Activated CD8-positive, alpha-beta T cell treated with anti-CD3 and anti-CD28 coated beads, Interleukin-2, amount 10 ng/mL, durations not matched to agents 7 days and 5 days (primary cell): ENCODE data around the gene GNAI3. TPM values are rescaled to one million over a fixed set of nuclear protein-coding genes. Genes with fewer than 3 reads are reported as not detected.

Experiments used
- ATAC-seq: fragments of 150-1000 bp; cut with Tn5 transposase; one replicate; pipeline ENCODE4 v1.10.0; 2021; ENCODE audit warnings: moderate library complexity
- CTCF ChIA-PET: fragments of 350-600 bp; sonication (Branson Sonifier 250); formaldehyde crosslinking; loops from one replicate; lab custom pipeline; 2021; ENCODE audit warnings: antibody characterized with exemption; lab: Charles Lee
- POLR2A ChIA-PET: fragments of 350-600 bp; sonication (Branson Sonifier 250); formaldehyde crosslinking; loops from one replicate; lab custom pipeline; 2021; ENCODE audit warnings: antibody characterized with exemption; lab: Charles Lee
- DNase-seq: peaks from one replicate; pipeline ENCODE4 v3.0.0-alpha.2; 2020
- H3K27ac Mint-ChIP-seq: one replicate; pipeline ENCODE4 v1.8.0; 2021; ENCODE audit warnings: mild to moderate bottlenecking, mixed read lengths
- H3K27me3 Mint-ChIP-seq: one replicate; pipeline ENCODE4 v1.8.0; 2021; ENCODE audit warnings: low read depth, mixed read lengths
- H3K36me3 Mint-ChIP-seq: one replicate; pipeline ENCODE4 v1.8.0; 2021; ENCODE audit warnings: low read depth, mixed read lengths
- H3K4me1 Mint-ChIP-seq: one replicate; pipeline ENCODE4 v1.8.0; 2021; ENCODE audit warnings: low read depth, mixed read lengths
- H3K4me3 Mint-ChIP-seq: one replicate; pipeline ENCODE4 v1.8.0; 2021; ENCODE audit warnings: mild to moderate bottlenecking, mixed read lengths
- H3K9me3 Mint-ChIP-seq: one replicate; pipeline ENCODE4 v1.8.0; 2022; ENCODE audit warnings: mixed read lengths; ENCODE audit not compliant: insufficient read depth
- total RNA-seq, 2 experiments: library from RNA; stranded (reverse); gene quantifications; one replicate each; pipeline ENCODE4 v1.2.3, GENCODE V29; 2021

Gene GNAI3
- total RNA-seq, 2 experiments from 2014 or later, result 9.6 to 10.2 TPM

DNA sequence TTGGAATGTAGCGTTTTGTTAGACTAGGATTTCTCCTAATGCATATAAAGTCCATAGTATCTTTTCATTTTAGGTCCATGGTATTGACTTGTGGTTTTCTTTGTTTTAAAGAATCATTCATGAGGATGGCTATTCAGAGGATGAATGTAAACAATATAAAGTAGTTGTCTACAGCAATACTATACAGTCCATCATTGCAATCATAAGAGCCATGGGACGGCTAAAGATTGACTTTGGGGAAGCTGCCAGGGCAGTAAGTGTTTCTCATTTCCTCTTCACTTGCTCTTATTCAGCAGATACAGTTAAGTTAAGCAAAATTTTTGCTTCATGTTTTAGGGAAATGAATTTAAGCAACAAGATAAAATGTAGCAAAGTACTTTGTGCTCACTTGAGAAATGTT lies 25.4 kb downstream of the GNAI3 start:
- CTCF ChIA-PET, result no interaction called here
- DNase-seq (no peak), ATAC-seq (no peak)
- Mint-ChIP-seq H3K27me3 (no peaks in the 10 kb centered on the region), H3K27ac (no peak overlapping the region), H3K36me3 (peaks cover 16% of the 10 kb centered on the region), H3K4me1 (no peaks in the 10 kb centered on the region), H3K4me3 (no peak overlapping the region), H3K9me3 (no peaks in the 10 kb centered on the region)
- POLR2A ChIA-PET, result no interaction called here

GRCh38 chr1:109578947-109579443 lies 30.6 kb downstream of the GNAI3 start:
- H3K4me1 Mint-ChIP-seq, result no peaks in the 10 kb centered on the region
- DNase-seq (no peak), ATAC-seq (no peak)
- H3K9me3 Mint-ChIP-seq, result no peaks in the 10 kb centered on the region
- no peak overlapping the region for H3K27ac Mint-ChIP-seq
- ChIA-PET POLR2A (no interaction called here), CTCF (interaction anchor here (1.1 kb wide), 2 partner anchors 32 to 61 kb away, joined by 3 to 4 read pairs; no protein-coding TSS in a partner anchor)
- H3K36me3 Mint-ChIP-seq, result peaks cover 48% of the 10 kb centered on the region
- H3K27me3 Mint-ChIP-seq, result no peaks in the 10 kb centered on the region
- no peak overlapping the region for H3K4me3 Mint-ChIP-seq

- Mint-ChIP-seq H3K36me3 (peaks cover 52% of the 10 kb centered on the region), H3K4me1 (no peaks in the 10 kb centered on the region), H3K27me3 (no peaks in the 10 kb centered on the region), H3K27ac (no peak overlapping the region), H3K9me3 (no peaks in the 10 kb centered on the region), H3K4me3 (no peak overlapping the region)
- DNase-seq, result no peak
- POLR2A ChIA-PET, result no interaction called here
- CTCF ChIA-PET, result interaction anchor here (1.1 kb wide), 2 partner anchors 33 to 61 kb away, joined by 3 to 4 read pairs; no protein-coding TSS in a partner anchor
- ATAC-seq, result no peak
These were observed 31.1 kb downstream of the GNAI3 start for GRCh38 chr1:109579491-109579890.

DNA sequence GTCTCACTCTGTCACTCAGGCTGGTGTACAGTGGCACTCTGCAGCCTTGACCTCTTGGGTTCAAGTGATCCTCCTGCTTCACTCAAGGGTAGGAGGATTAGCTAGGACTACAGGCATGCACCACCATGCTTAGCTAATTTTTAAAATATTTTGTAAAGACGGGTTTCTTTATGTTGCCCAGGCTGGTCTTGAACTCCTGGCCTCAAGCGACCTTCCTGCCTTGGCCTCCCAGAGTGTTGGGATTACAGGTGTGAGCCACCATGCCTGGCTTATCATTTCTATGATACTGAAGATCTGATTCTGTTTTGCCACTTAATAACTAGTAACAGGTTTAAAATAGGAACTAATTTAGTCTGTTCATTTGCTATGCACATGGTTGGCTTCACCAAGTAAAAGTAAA lies 33.6 kb downstream of the GNAI3 start:
- H3K4me3 Mint-ChIP-seq, result no peak overlapping the region
- ChIA-PET POLR2A (no interaction called here), CTCF (interaction anchor here (1.6 kb wide), 1 partner anchor 58 kb away, joined by 3 read pairs; no protein-coding TSS in a partner anchor)
- DNase-seq, result no peak
- peaks cover 60% of the 10 kb centered on the region for H3K36me3 Mint-ChIP-seq
- no peak for ATAC-seq
- H3K4me1 Mint-ChIP-seq, result no peaks in the 10 kb centered on the region
- no peak overlapping the region for H3K27ac Mint-ChIP-seq
- H3K9me3 Mint-ChIP-seq, result no peaks in the 10 kb centered on the region
- no peaks in the 10 kb centered on the region for H3K27me3 Mint-ChIP-seq

GRCh38 chr1:109584766-109585165 lies 36.4 kb downstream of the GNAI3 start:
- H3K27me3 Mint-ChIP-seq, result no peaks in the 10 kb centered on the region
- no peak for ATAC-seq
- no peaks in the 10 kb centered on the region for H3K4me1 Mint-ChIP-seq
- no peaks in the 10 kb centered on the region for H3K9me3 Mint-ChIP-seq
- peaks cover 64% of the 10 kb centered on the region for H3K36me3 Mint-ChIP-seq
- POLR2A ChIA-PET, result no interaction called here
- H3K4me3 Mint-ChIP-seq, result no peak overlapping the region
- no peak for DNase-seq
- H3K27ac Mint-ChIP-seq, result no peak overlapping the region
- CTCF ChIA-PET, result no interaction called here

GRCh38 chr1:109586055-109586454 lies 37.6 kb downstream of the GNAI3 start:
- DNase-seq (no peak), ATAC-seq (no peak)
- Mint-ChIP-seq H3K4me1 (no peaks in the 10 kb centered on the region), H3K9me3 (no peaks in the 10 kb centered on the region), H3K4me3 (no peak overlapping the region), H3K36me3 (peaks cover 60% of the 10 kb centered on the region), H3K27me3 (no peaks in the 10 kb centered on the region), H3K27ac (no peak overlapping the region)
- ChIA-PET POLR2A (no interaction called here), CTCF (interaction anchor here (1.3 kb wide), 1 partner anchor 54 kb away, joined by 3 read pairs; no protein-coding TSS in a partner anchor)

DNA sequence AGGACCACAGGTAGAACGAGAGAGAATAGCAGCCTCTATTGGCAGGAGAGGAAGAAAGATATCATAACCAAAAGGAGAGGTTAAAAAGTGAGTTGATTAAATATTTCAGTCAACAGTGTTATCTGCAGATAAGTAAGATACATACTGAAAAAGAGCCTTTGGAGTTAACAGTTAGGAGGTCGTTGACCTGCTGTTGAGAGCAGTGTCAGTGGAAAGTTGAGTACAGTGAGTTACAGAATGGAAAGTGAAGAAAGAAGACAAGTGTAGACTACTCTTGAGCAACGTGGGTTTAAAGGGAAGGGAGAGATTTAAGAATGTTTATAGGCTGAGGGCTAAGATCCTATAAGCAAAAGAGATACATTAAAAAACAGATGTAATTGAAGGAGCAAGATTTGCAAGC lies 40.8 kb downstream of the GNAI3 start:
- no peaks in the 10 kb centered on the region for H3K9me3 Mint-ChIP-seq
- H3K36me3 Mint-ChIP-seq, result peaks cover 64% of the 10 kb centered on the region
- CTCF ChIA-PET, result no interaction called here
- H3K27ac Mint-ChIP-seq, result no peak overlapping the region
- POLR2A ChIA-PET, result no interaction called here
- no peak for ATAC-seq
- no peak overlapping the region for H3K4me3 Mint-ChIP-seq
- DNase-seq, result no peak
- no peaks in the 10 kb centered on the region for H3K27me3 Mint-ChIP-seq
- no peaks in the 10 kb centered on the region for H3K4me1 Mint-ChIP-seq

- Mint-ChIP-seq H3K27me3 (no peaks in the 10 kb centered on the region), H3K4me3 (no peak overlapping the region), H3K4me1 (no peaks in the 10 kb centered on the region), H3K27ac (no peak overlapping the region), H3K9me3 (no peaks in the 10 kb centered on the region), H3K36me3 (peaks cover 62% of the 10 kb centered on the region)
- POLR2A ChIA-PET, result interaction anchor here (1.2 kb wide), 1 partner anchor 11 kb away, joined by 5 read pairs; no protein-coding TSS in a partner anchor
- CTCF ChIA-PET, result no interaction called here
- DNase-seq, result no peak
- no peak for ATAC-seq
These were observed 41.3 kb downstream of the GNAI3 start for GRCh38 chr1:109589679-109590078.

- Mint-ChIP-seq H3K4me1 (no peaks in the 10 kb centered on the region), H3K27ac (no peak overlapping the region), H3K27me3 (no peaks in the 10 kb centered on the region), H3K36me3 (peaks cover 58% of the 10 kb centered on the region), H3K4me3 (no peak overlapping the region), H3K9me3 (no peaks in the 10 kb centered on the region)
- CTCF ChIA-PET, result interaction anchor here (0.9 to 1.1 kb wide), 3 partner anchors 9 to 47 kb away, joined by 3 to 4 read pairs (median 3); no protein-coding TSS in a partner anchor
- POLR2A ChIA-PET, result no interaction called here
- ATAC-seq (no peak), DNase-seq (no peak)
These were observed 44.5 kb downstream of the GNAI3 start for GRCh38 chr1:109592916-109593315.

DNA sequence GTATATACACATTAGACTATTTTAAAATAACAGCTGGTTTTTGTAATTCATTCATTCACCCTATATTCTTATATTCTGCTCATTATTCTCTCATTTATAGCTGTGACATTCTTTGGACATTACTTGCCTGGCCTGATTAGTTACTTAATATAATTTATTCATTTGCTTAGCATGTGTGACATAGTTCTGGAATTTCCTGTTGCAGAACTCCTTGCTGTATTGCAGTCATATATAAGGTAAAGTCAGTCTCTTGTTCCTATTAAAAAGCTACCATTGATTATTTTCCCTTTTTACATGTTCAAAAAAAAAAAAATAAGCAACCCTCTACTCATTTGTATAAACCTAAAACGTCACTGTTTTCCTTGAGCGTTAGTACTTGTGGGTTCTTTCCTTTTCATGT lies 47.1 kb downstream of the GNAI3 start:
- Mint-ChIP-seq H3K36me3 (peaks cover 58% of the 10 kb centered on the region), H3K27me3 (no peaks in the 10 kb centered on the region), H3K27ac (no peak overlapping the region), H3K9me3 (no peaks in the 10 kb centered on the region), H3K4me1 (no peaks in the 10 kb centered on the region), H3K4me3 (no peak overlapping the region)
- ATAC-seq (no peak), DNase-seq (no peak)
- CTCF ChIA-PET, result interaction anchor here (0.6 to 2.1 kb wide), 2 partner anchors 44 to 63 kb away, joined by 3 to 5 read pairs; no protein-coding TSS in a partner anchor
- POLR2A ChIA-PET, result interaction anchor here (0.9 kb wide), 1 partner anchor 13 kb away, joined by 3 read pairs; no protein-coding TSS in a partner anchor

- CTCF ChIA-PET, result interaction anchor here (1.6 kb wide), 1 partner anchor 11 kb away, joined by 4 read pairs; no protein-coding TSS in a partner anchor
- DNase-seq (no peak), ATAC-seq (no peak)
- POLR2A ChIA-PET, result interaction anchor here (1.2 kb wide), 1 partner anchor 50 kb away, joined by 3 read pairs; the partner anchor contains the start of gene GNAI3
- Mint-ChIP-seq H3K4me1 (peaks cover 3% of the 10 kb centered on the region), H3K36me3 (peaks cover 45% of the 10 kb centered on the region), H3K27me3 (no peaks in the 10 kb centered on the region), H3K27ac (no peak overlapping the region), H3K4me3 (no peak overlapping the region), H3K9me3 (no peaks in the 10 kb centered on the region)
These were observed 49.7 kb downstream of the GNAI3 start for GRCh38 chr1:109598156-109598555.

DNA sequence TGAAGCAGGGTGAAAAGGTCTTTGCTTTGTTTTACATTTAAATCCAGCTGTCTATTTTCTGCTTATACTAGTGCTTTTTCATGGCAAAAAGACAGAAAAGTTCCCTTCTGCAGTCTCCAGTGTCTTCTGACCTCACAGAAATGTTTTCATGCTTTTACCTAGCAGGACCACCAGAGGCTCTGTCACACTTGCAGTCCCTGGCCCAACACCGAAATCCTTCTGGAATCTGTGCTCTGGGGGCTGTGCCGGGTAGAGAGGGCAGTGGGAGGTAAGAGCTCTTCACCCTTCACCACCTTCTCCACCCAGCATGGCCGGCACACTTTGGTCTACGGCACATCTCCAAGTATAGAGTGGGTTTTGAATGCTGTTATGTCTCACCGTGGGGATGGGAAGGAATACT lies 50.2 kb downstream of the GNAI3 start:
- POLR2A ChIA-PET, result no interaction called here
- CTCF ChIA-PET, result interaction anchor here (1.6 kb wide), 1 partner anchor 10 kb away, joined by 4 read pairs; no protein-coding TSS in a partner anchor
- H3K9me3 Mint-ChIP-seq, result no peaks in the 10 kb centered on the region
- H3K36me3 Mint-ChIP-seq, result peaks cover 43% of the 10 kb centered on the region
- ATAC-seq (no peak), DNase-seq (no peak)
- no peaks in the 10 kb centered on the region for H3K27me3 Mint-ChIP-seq
- peaks cover 3% of the 10 kb centered on the region for H3K4me1 Mint-ChIP-seq
- no peak overlapping the region for H3K27ac Mint-ChIP-seq
- no peak overlapping the region for H3K4me3 Mint-ChIP-seq
